K562 (cell line): Measurements from ENCODE around the gene HOXA4. TPM values are rescaled to one million over a fixed set of nuclear protein-coding genes. Genes with fewer than 3 reads are reported as not detected.

Experiments used
- ATAC-seq: fragments of 200-7000 bp; cut with Tn5 transposase; 3 replicates; pipeline ENCODE4 v1.9.1; 2020; ENCODE audit warnings: moderate library complexity
- BruUV-seq: library from RNA; stranded (reverse); fragments of 400-500 nt; replicated peaks from 2 replicates; lab custom pipeline; 2021; lab: Mats Ljungman, UMichigan
- CTCF ChIA-PET: fragments of 300-600 bp; formaldehyde crosslinking; extraction: SDS; loops from one replicate; lab custom pipeline; 2021; ENCODE audit warnings: low intra/inter-chr PET ratio; lab: Yijun Ruan, JAX
- POLR2A ChIA-PET: fragments of 300-600, 350-650 bp; sonication (Branson Sonifier 250); formaldehyde crosslinking; extraction: SDS; loops from one replicate; lab custom pipeline; 2021; ENCODE audit warnings: antibody characterized with exemption, inconsistent platforms; lab: Yijun Ruan, JAX
- DNase-seq, 4 experiments: peaks; one replicate each; pipeline versions ENCODE4 v3.0.0 to v3.0.0-alpha.2; 2011 to 2018; ENCODE audit warnings: low spot score in 3 of 4, mixed read lengths in 3 of 4; ENCODE audit errors: extremely low read depth in 1 of 4
- FAIRE-seq: peaks from 2 replicates; lab custom pipeline; 2011; peaks lifted over from hg19 to GRCh38; lab: Jason Lieb, UNC
- H2AFZ ChIP-seq: 2 replicates; pipeline ENCODE4 v1.6.0; 2011; ENCODE audit warnings: low read depth, low read length, control low read depth, inconsistent platforms
- H3K27ac ChIP-seq: fragments of 200-600 bp; 3 replicates; pipeline ENCODE4 v1.8.0; 2011; ENCODE audit warnings: low read depth, mild to moderate bottlenecking, control low read depth, inconsistent platforms, low read length, moderate library complexity, mixed read lengths; ENCODE audit errors: extremely low read depth
- H3K27me3 ChIP-seq, 2 experiments: fragments of 300-600 bp in 1 of 2; 2 replicates in 1 of 2; 3 replicates in 1 of 2; pipeline versions ENCODE4 v1.6.0 to v1.8.0; 2011; ENCODE audit warnings: inconsistent platforms in 2 of 2, low read length in 2 of 2, mild to moderate bottlenecking in 1 of 2, mixed read lengths in 1 of 2, moderate library complexity in 1 of 2; ENCODE audit not compliant: control insufficient read depth in 2 of 2, insufficient read depth in 2 of 2
- H3K36me3 ChIP-seq: fragments of 300-600 bp; 3 replicates; pipeline ENCODE4 v1.8.0; 2011; ENCODE audit warnings: mild to moderate bottlenecking, low read length, inconsistent platforms; ENCODE audit not compliant: control insufficient read depth, insufficient read depth
- H3K4me1 ChIP-seq, 2 experiments: fragments of 200-600 bp in 1 of 2; replicated peaks in 1 of 2; 2 replicates in 1 of 2; 3 replicates in 1 of 2; pipeline versions ENCODE4 v1.5.1 to v1.8.0; 2011; ENCODE audit warnings: inconsistent platforms in 2 of 2, low read length in 2 of 2, mild to moderate bottlenecking in 1 of 2, mixed read lengths in 1 of 2, moderate library complexity in 1 of 2; ENCODE audit not compliant: control insufficient read depth in 2 of 2, insufficient read depth in 2 of 2
- H3K4me2 ChIP-seq: 2 replicates; pipeline ENCODE4 v1.6.1; 2011; ENCODE audit warnings: low read length, control low read depth, inconsistent platforms, mixed read lengths; ENCODE audit not compliant: insufficient read depth
- H3K4me3 ChIP-seq: fragments of 200-600 bp; sonication (generic), shearing (Covaris generic); 2 replicates; pipeline ENCODE4 v1.5.1; 2016; ENCODE audit warnings: control low read depth, inconsistent platforms
- H3K79me2 ChIP-seq: fragments of 200-600 bp; 3 replicates; pipeline ENCODE4 v1.8.0; 2011; ENCODE audit warnings: low read length, inconsistent platforms; ENCODE audit not compliant: control insufficient read depth, insufficient read depth
- H3K9ac ChIP-seq, 2 experiments: 2 replicates each; pipeline versions ENCODE4 v1.6.0 to v1.6.1; 2011; ENCODE audit warnings: low read depth in 2 of 2, low read length in 2 of 2, control low read depth in 1 of 2, inconsistent platforms in 1 of 2, mild to moderate bottlenecking in 1 of 2, mixed read lengths in 1 of 2; ENCODE audit not compliant: insufficient read depth in 1 of 2
- H3K9me1 ChIP-seq: one replicate; pipeline ENCODE4 v1.6.0; 2011; ENCODE audit warnings: inconsistent platforms, mild to moderate bottlenecking, low read length, moderate library complexity; ENCODE audit not compliant: control insufficient read depth, insufficient read depth
- H3K9me3 ChIP-seq: replicated peaks from 2 replicates; pipeline ENCODE4 v1.5.1; 2011; ENCODE audit warnings: low read depth, low read length, inconsistent platforms; ENCODE audit not compliant: control insufficient read depth, insufficient read depth
- H4K20me1 ChIP-seq: replicated peaks from 2 replicates; pipeline ENCODE4 v1.6.1; 2011; ENCODE audit warnings: low read length, inconsistent platforms, mixed read lengths; ENCODE audit not compliant: control insufficient read depth, insufficient read depth
- KLF13 ChIP-seq: fragments of 450-650 bp; IDR thresholded peaks from 2 replicates; pipeline ENCODE4 v1.6.1; 2016; ENCODE audit warnings: missing genetic modification characterization, low read depth, mild to moderate bottlenecking, missing compliant biosample characterization, moderate library complexity, borderline replicate concordance
- NFE2 ChIP-seq: IDR thresholded peaks from 2 replicates; pipeline ENCODE4 v1.6.1; 2014; ENCODE audit warnings: antibody characterized with exemption, low read depth
- POU5F1 ChIP-seq: fragments of 150-350 bp; IDR thresholded peaks from 2 replicates; pipeline ENCODE4 v1.6.1; 2014; ENCODE audit warnings: borderline replicate concordance, low read length, low read depth, mild to moderate bottlenecking; ENCODE audit not compliant: partially characterized antibody
- PTRF ChIP-seq: fragments of 450-650 bp; IDR thresholded peaks from 2 replicates; pipeline ENCODE4 v1.6.1; 2016; ENCODE audit warnings: mild to moderate bottlenecking, missing genetic modification characterization, missing compliant biosample characterization
- SMARCA4 ChIP-seq: fragments of 450-650 bp; IDR thresholded peaks from 2 replicates; pipeline ENCODE4 v1.6.1; 2016
- TAF1 ChIP-seq: IDR thresholded peaks from 2 replicates; pipeline ENCODE4 v1.6.1; 2011; ENCODE audit warnings: mild to moderate bottlenecking, low read length, moderate library complexity; ENCODE audit not compliant: insufficient read depth, control insufficient read depth, severe bottlenecking; ENCODE audit errors: extremely low read depth
- U2AF1 ChIP-seq: fragments of 200-400 bp; formaldehyde crosslinking; optimal IDR thresholded peaks from 2 replicates; pipeline ENCODE3; 2017; ENCODE audit warnings: mild to moderate bottlenecking, low read depth, low read length, moderate library complexity
- ZFP30 ChIP-seq: fragments of 250-450 bp; sonication (Bioruptor Pico); IDR thresholded peaks from 2 replicates; pipeline ENCODE4 v1.8.0; 2022; ENCODE audit warnings: moderate library complexity, mild to moderate bottlenecking, inconsistent platforms, borderline replicate concordance
- ZKSCAN3 ChIP-seq: fragments of 250-450 bp; sonication (Bioruptor Pico); IDR thresholded peaks from 2 replicates; pipeline ENCODE4 v1.4.0; 2020
- ZNF124 ChIP-seq: sonication (generic); formaldehyde crosslinking; IDR thresholded peaks from 2 replicates; pipeline ENCODE4 v1.8.1; 2022; ENCODE audit warnings: missing genetic modification reagents
- ZNF347 ChIP-seq: fragments of 450-650 bp; formaldehyde crosslinking; IDR thresholded peaks from 2 replicates; pipeline ENCODE4 v1.4.0; 2020; ENCODE audit warnings: low read depth, mild to moderate bottlenecking, moderate library complexity
- ZNF57 ChIP-seq: fragments of 450-650 bp; formaldehyde crosslinking; IDR thresholded peaks from 2 replicates; pipeline ENCODE4 v1.4.0; 2020; ENCODE audit warnings: mild to moderate bottlenecking, moderate library complexity
- ZNF785 ChIP-seq: fragments of 250-450 bp; sonication (Bioruptor Pico); IDR thresholded peaks from 2 replicates; pipeline ENCODE4 v1.4.0; 2020; ENCODE audit warnings: mild to moderate bottlenecking
- WGBS: fragments of 100-300 bp; shearing (Covaris generic); methylation state at CpG from one replicate; pipeline ENCODE4 v1.1.6; 2016; ENCODE audit warnings: low coverage, mixed read lengths; ENCODE audit not compliant: insufficient coverage; ENCODE audit errors: missing lambda C conversion rate; 5-methylcytosine and 5-hydroxymethylcytosine counted together
- in situ Hi-C: fragments of 300-500 bp; cut with MboI; formaldehyde crosslinking; loops from 4 replicates; pipeline ENCODE4 v1.15.0; 2018; ENCODE audit warnings: inconsistent platforms, mixed read lengths
- intact Hi-C: fragments of 100-400 bp; cut with micrococcal nuclease; formaldehyde crosslinking; loops from 2 replicates; pipeline ENCODE4 v1.14.2; 2022
- polyA plus RNA-seq, 8 experiments: library from polyadenylated mRNA; depleted of rRNA in 4 of 8; stranded (reverse) in 5 of 8; unstranded in 3 of 8; fragments of >200 nt; fragmentation: Nextera tagmentation in 2 of 8; fragmentation: Illumina TruSeq in 1 of 8; extraction: Ambion mirVana in 2 of 8; extraction: Trizol in 1 of 8; gene quantifications; 2 replicates each; pipeline versions ENCODE4 v1.2.1 to v1.2.3, GENCODE V29; 2011 to 2014; ENCODE audit warnings: inconsistent platforms in 1 of 8, missing spikeins in 1 of 8
- total RNA-seq, 7 experiments: library from RNA; depleted of rRNA in 6 of 7; stranded (reverse); fragments of >200 nt in 6 of 7; fragmentation: Illumina TruSeq in 2 of 7; extraction: Trizol in 2 of 7; gene quantifications; 2 replicates each; pipeline versions ENCODE4 v1.2.1 to v1.2.3, GENCODE V29; 2011 to 2021; ENCODE audit warnings: low replicate concordance in 1 of 7
- TF ChIP-seq, protein P1 (sequence below): fragments of 450-650 bp; formaldehyde crosslinking; IDR thresholded peaks from 2 replicates; pipeline ENCODE4 v1.4.0; 2022; ENCODE audit warnings: mild to moderate bottlenecking, moderate library complexity
- TF ChIP-seq, protein P2 (sequence below): fragments of 250-450 bp; sonication (Bioruptor Pico); IDR thresholded peaks from 2 replicates; pipeline ENCODE4 v1.8.0; 2021; ENCODE audit warnings: borderline replicate concordance, mild to moderate bottlenecking, moderate library complexity; ENCODE audit not compliant: poor library complexity, severe bottlenecking
- TF ChIP-seq, protein P3 (sequence below): fragments of 250-450 bp; sonication (Bioruptor Pico); IDR thresholded peaks from 2 replicates; pipeline ENCODE4 v1.8.0; 2022; ENCODE audit warnings: moderate library complexity, mild to moderate bottlenecking, inconsistent platforms

HOXA4 gene
- total and polyA plus RNA-seq, 9 of the 15 experiments (the other 6 are each of a cell fraction or from before 2014, with no cell fraction given): not detected

DNA sequence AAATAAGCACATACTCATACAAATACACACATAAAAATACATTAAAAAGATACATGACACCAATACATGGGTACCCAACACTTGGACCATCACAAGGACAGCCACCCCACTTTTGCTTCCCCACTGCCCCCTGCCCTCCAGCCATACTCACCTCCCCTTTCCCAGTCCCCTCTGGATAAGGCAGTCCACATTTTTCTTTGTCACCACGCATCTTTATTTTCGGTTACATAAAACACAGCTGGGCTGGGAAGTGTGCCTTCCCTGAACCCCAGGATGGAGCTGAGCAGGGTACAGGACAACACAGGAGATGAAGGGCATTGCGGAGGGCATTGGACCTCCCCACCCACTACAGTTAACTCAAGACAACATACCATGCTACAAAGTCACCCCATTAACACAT, 23.0 kb upstream of the HOXA4 start:
- CTCF ChIA-PET: no interaction called here
- H4K20me1 ChIP-seq: no peaks in the 10 kb centered on the region
- H3K4me2 ChIP-seq: no peak overlapping the region
- H3K9me1 ChIP-seq: no peaks in the 10 kb centered on the region
- H3K4me1 ChIP-seq: peaks cover 0 to 15% of the 10 kb centered on the region in 2 experiments; a peak in 2 of 5 replicates
- TF ChIP-seq, protein P1, sequence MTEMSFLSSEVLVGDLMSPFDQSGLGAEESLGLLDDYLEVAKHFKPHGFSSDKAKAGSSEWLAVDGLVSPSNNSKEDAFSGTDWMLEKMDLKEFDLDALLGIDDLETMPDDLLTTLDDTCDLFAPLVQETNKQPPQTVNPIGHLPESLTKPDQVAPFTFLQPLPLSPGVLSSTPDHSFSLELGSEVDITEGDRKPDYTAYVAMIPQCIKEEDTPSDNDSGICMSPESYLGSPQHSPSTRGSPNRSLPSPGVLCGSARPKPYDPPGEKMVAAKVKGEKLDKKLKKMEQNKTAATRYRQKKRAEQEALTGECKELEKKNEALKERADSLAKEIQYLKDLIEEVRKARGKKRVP (CRISPR knock-in tag): no peak
- TF ChIP-seq NFE2 (no peak), U2AF1 (no peak), POU5F1 (no peak), TAF1 (no peak), ZNF124 (CRISPR knock-in tag) (no peak), ZFP30 (CRISPR knock-in tag) (no peak), ZNF785 (CRISPR knock-in tag) (no peak), PTRF (tag) (no peak), ZKSCAN3 (CRISPR knock-in tag) (no peak), ZNF57 (CRISPR knock-in tag) (no peak), SMARCA4 (no peak), KLF13 (tag) (no peak), ZNF347 (CRISPR knock-in tag) (no peak)
- TF ChIP-seq, protein P2, sequence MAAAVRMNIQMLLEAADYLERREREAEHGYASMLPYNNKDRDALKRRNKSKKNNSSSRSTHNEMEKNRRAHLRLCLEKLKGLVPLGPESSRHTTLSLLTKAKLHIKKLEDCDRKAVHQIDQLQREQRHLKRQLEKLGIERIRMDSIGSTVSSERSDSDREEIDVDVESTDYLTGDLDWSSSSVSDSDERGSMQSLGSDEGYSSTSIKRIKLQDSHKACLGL (CRISPR knock-in tag): no peak
- TF ChIP-seq, protein P3, sequence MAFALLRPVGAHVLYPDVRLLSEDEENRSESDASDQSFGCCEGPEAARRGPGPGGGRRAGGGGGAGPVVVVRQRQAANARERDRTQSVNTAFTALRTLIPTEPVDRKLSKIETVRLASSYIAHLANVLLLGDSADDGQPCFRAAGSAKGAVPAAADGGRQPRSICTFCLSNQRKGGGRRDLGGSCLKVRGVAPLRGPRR (CRISPR knock-in tag): no peak
- TF ChIP-seq, all 486 proteins: peak for 0
- intact Hi-C loops: no loop called here
- peaks cover 38 to 89% of the 10 kb centered on the region in 2 experiments for H3K27me3 ChIP-seq
- no peak overlapping the region for H3K9ac ChIP-seq
- WGBS: 3% methylated on average over 3 of the region's 3 CpGs
- H3K36me3 ChIP-seq: no peaks in the 10 kb centered on the region
- DNase-seq (no peak), FAIRE-seq (no peak), ATAC-seq (no peak)
- no peak overlapping the region for H2AFZ ChIP-seq
- H3K27ac ChIP-seq: no peak overlapping the region
- no peaks in the 10 kb centered on the region for H3K9me3 ChIP-seq
- in situ Hi-C loops: loop anchor here (25.0 kb wide), 3 partner anchors 641 to 1266 kb away; no protein-coding TSS in a partner anchor
- POLR2A ChIA-PET: no interaction called here
- H3K4me3 ChIP-seq: no peak overlapping the region
- H3K79me2 ChIP-seq: no peaks in the 10 kb centered on the region
- BruUV-seq: no TSS peak
